Measurements from ENCODE around the gene IL1R1. TPM values are rescaled to one million over a fixed set of nuclear protein-coding genes. Genes with fewer than 3 reads are reported as not detected.

The IL1R1 gene
- total RNA-seq, 1 donor from 2014 or later, result not detected

DNA sequence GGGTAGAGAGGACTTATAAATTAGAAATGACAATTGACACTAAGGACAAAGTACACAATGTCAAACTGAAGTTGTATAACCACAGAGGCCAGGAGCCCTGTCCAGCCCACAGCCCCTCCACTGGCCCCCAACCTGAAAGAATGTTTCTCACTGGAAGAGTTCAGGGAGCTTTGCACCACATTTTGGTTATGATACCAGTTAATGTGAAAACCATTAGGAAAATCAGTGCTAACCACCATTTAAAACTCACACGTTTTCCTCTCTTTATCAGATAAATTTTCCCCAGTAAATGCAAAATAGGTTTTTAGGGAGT lies 38.1 kb downstream of the IL1R1 start:
- ChIA-PET CTCF (no interaction called here), POLR2A (no interaction called here)
- Mint-ChIP-seq H3K27me3 (peaks cover 26% of the 10 kb centered on the region), H3K4me3 (no peak overlapping the region), H3K4me1 (no peaks in the 10 kb centered on the region), H3K9me3 (no peaks in the 10 kb centered on the region), H3K27ac (no peak overlapping the region), H3K36me3 (ENCODE audit: low read depth) (no peaks in the 10 kb centered on the region)
- ATAC-seq (ENCODE audit: low read depth), result no peak
- intact Hi-C loops (cut with micrococcal nuclease), result no loop called here
- no peak for DNase-seq
- TF ChIP-seq, protein P1, sequence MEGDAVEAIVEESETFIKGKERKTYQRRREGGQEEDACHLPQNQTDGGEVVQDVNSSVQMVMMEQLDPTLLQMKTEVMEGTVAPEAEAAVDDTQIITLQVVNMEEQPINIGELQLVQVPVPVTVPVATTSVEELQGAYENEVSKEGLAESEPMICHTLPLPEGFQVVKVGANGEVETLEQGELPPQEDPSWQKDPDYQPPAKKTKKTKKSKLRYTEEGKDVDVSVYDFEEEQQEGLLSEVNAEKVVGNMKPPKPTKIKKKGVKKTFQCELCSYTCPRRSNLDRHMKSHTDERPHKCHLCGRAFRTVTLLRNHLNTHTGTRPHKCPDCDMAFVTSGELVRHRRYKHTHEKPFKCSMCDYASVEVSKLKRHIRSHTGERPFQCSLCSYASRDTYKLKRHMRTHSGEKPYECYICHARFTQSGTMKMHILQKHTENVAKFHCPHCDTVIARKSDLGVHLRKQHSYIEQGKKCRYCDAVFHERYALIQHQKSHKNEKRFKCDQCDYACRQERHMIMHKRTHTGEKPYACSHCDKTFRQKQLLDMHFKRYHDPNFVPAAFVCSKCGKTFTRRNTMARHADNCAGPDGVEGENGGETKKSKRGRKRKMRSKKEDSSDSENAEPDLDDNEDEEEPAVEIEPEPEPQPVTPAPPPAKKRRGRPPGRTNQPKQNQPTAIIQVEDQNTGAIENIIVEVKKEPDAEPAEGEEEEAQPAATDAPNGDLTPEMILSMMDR (IDR thresholded peaks at IDR 0.05), result no peak

GRCh38 chr2:102181376-102181775 lies 38.8 kb downstream of the IL1R1 start:
- H3K9me3 Mint-ChIP-seq, result no peaks in the 10 kb centered on the region
- intact Hi-C loops (cut with micrococcal nuclease), result no loop called here
- H3K4me1 Mint-ChIP-seq, result no peaks in the 10 kb centered on the region
- ATAC-seq (ENCODE audit: low read depth), result no peak
- no peaks in the 10 kb centered on the region for H3K36me3 Mint-ChIP-seq (ENCODE audit: low read depth)
- no peak overlapping the region for H3K4me3 Mint-ChIP-seq
- no peak overlapping the region for H3K27ac Mint-ChIP-seq
- no peak for DNase-seq
- ChIA-PET CTCF (no interaction called here), POLR2A (no interaction called here)
- H3K27me3 Mint-ChIP-seq, result peaks cover 27% of the 10 kb centered on the region
- TF ChIP-seq, protein P1 (IDR thresholded peaks at IDR 0.05), result no peak

GRCh38 chr2:102181919-102182635 lies 39.5 kb downstream of the IL1R1 start:
- intact Hi-C loops (cut with micrococcal nuclease), result no loop called here
- TF ChIP-seq, protein P1 (IDR thresholded peaks at IDR 0.05), result no peak
- Mint-ChIP-seq H3K36me3 (ENCODE audit: low read depth) (no peaks in the 10 kb centered on the region), H3K27me3 (peaks cover 32% of the 10 kb centered on the region), H3K9me3 (no peaks in the 10 kb centered on the region), H3K4me3 (no peak overlapping the region), H3K27ac (no peak overlapping the region), H3K4me1 (no peaks in the 10 kb centered on the region)
- no peak for ATAC-seq (ENCODE audit: low read depth)
- POLR2A ChIA-PET, result interaction anchor here (0.6 kb wide), 1 partner anchor 273 kb away, joined by 3 read pairs; no protein-coding TSS in a partner anchor
- no peak for DNase-seq
- CTCF ChIA-PET, result no interaction called here

- ATAC-seq (ENCODE audit: low read depth), result no peak
- Mint-ChIP-seq H3K27me3 (peaks cover 36% of the 10 kb centered on the region), H3K9me3 (no peaks in the 10 kb centered on the region), H3K4me1 (no peaks in the 10 kb centered on the region), H3K27ac (no peak overlapping the region), H3K4me3 (no peak overlapping the region), H3K36me3 (ENCODE audit: low read depth) (no peaks in the 10 kb centered on the region)
- POLR2A ChIA-PET, result no interaction called here
- DNase-seq, result no peak
- TF ChIP-seq, protein P1 (IDR thresholded peaks at IDR 0.05), result no peak
- intact Hi-C loops (cut with micrococcal nuclease), result no loop called here
- CTCF ChIA-PET, result no interaction called here
Measured at GRCh38 chr2:102184018-102184417, 41.5 kb downstream of the IL1R1 start.

DNA sequence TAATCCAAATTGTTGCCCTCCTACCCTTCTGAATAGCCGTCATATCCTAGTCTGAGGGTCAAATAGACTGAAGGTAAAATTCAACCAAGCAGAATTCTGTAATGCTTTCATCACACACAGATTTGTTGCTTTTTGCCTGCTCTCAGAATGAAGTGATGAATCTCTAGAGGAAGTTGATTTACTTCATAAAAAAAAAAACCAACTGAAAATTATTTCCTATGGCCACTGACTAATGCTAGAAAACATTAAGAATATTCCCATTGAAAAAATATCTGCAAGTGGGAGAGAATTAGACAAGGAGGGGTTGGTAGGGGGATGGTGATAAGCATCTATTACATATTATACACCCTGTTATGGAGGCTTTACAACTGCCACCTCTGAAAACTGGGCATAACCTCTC lies 42.0 kb downstream of the IL1R1 start:
- ChIA-PET CTCF (no interaction called here), POLR2A (no interaction called here)
- intact Hi-C loops (cut with micrococcal nuclease), result no loop called here
- Mint-ChIP-seq H3K36me3 (ENCODE audit: low read depth) (no peaks in the 10 kb centered on the region), H3K27ac (no peak overlapping the region), H3K4me3 (no peak overlapping the region), H3K27me3 (peaks cover 36% of the 10 kb centered on the region), H3K9me3 (no peaks in the 10 kb centered on the region), H3K4me1 (no peaks in the 10 kb centered on the region)
- no peak for ATAC-seq (ENCODE audit: low read depth)
- TF ChIP-seq, protein P1 (IDR thresholded peaks at IDR 0.05), result no peak
- no peak for DNase-seq
